NB4 (cell line): Measurements from ENCODE around the gene EML4.
A peak's percentile ranks its signal among the peaks of the same experiment; 100 is the strongest.

Source experiments
- DNase-seq: peaks from one replicate; pipeline ENCODE4 v3.0.0; 2010; ENCODE audit warnings: low read depth
- H3K4me3 ChIP-seq: one replicate; pipeline ENCODE4 v1.5.1; 2011; ENCODE audit warnings: mild to moderate bottlenecking, low read depth, low read length, moderate library complexity
- CTCF ChIP-seq: IDR thresholded peaks from one replicate; pipeline ENCODE4 v1.5.1; 2012; ENCODE audit warnings: low read depth, low read length
- MAX ChIP-seq: IDR thresholded peaks from 2 replicates; pipeline ENCODE4 v1.6.1; 2011; ENCODE audit warnings: low read depth, low read length
- MYC ChIP-seq: IDR thresholded peaks from 2 replicates; pipeline ENCODE4 v1.6.1; 2011; ENCODE audit warnings: low read depth, low read length
- POLR2A ChIP-seq: IDR thresholded peaks from 2 replicates; pipeline ENCODE4 v1.6.1; 2011; ENCODE audit warnings: mild to moderate bottlenecking; ENCODE audit not compliant: insufficient read length; ENCODE audit errors: extremely low read depth

EML4 gene

GRCh38 chr2:42296226-42296625, 127.1 kb downstream of the EML4 start:
- no peak for TF ChIP-seq MAX
- TF ChIP-seq MYC = no peak
- no peak for TF ChIP-seq POLR2A
- no peak for TF ChIP-seq CTCF
- no peak overlapping the region for H3K4me3 ChIP-seq
- peak; percentile 33 for DNase-seq

- H3K4me3 ChIP-seq = no peak overlapping the region
- 0 out of 2 replicates have a peak, but pooled peaks have one; percentile 41 for TF ChIP-seq MYC
- TF ChIP-seq POLR2A = no peak
- peak; percentile 64 for TF ChIP-seq MAX
- DNase-seq = peak; percentile 70
Observed at GRCh38 chr2:42297322-42297936, 128.3 kb downstream of the EML4 start.

GRCh38 chr2:42298132-42298531, 129.0 kb downstream of the EML4 start:
- H3K4me3 ChIP-seq = no peak overlapping the region
- no peak for TF ChIP-seq POLR2A
- DNase-seq = no peak

GRCh38 chr2:42298996-42299754, 130.0 kb downstream of the EML4 start:
- H3K4me3 ChIP-seq = no peak overlapping the region
- TF ChIP-seq POLR2A (no peak), MYC (no peak), CTCF (no peak), MAX (no peak)
- DNase-seq = no peak

- TF ChIP-seq CTCF = no peak
- TF ChIP-seq MYC = no peak
- no peak for TF ChIP-seq POLR2A
- no peak for TF ChIP-seq MAX
- H3K4me3 ChIP-seq = no peak overlapping the region
- DNase-seq = no peak
Observed at GRCh38 chr2:42300527-42300926, 131.4 kb downstream of the EML4 start.

- DNase-seq = no peak
- TF ChIP-seq POLR2A (no peak), MYC (no peak), MAX (no peak), CTCF (no peak)
- no peak overlapping the region for H3K4me3 ChIP-seq
Observed at GRCh38 chr2:42303252-42303651, 134.1 kb downstream of the EML4 start.
